HG03097 (cell line): ENCODE measurements around the gene DYSF.

ENCODE experiments used
- ATAC-seq: cut with Tn5 transposase; IDR thresholded peaks from one replicate; pipeline ENCODE4 v1.9.1; 2021; ENCODE audit not compliant: unreplicated experiment, low FRiP score

The DYSF gene

GRCh38 chr2:71455741-71456569 lies 2.6 kb downstream of the DYSF start:
- ATAC-seq, result no peak

- ATAC-seq, result no peak
Observed at GRCh38 chr2:71456617-71457016, 3.3 kb downstream of the DYSF start.

DNA sequence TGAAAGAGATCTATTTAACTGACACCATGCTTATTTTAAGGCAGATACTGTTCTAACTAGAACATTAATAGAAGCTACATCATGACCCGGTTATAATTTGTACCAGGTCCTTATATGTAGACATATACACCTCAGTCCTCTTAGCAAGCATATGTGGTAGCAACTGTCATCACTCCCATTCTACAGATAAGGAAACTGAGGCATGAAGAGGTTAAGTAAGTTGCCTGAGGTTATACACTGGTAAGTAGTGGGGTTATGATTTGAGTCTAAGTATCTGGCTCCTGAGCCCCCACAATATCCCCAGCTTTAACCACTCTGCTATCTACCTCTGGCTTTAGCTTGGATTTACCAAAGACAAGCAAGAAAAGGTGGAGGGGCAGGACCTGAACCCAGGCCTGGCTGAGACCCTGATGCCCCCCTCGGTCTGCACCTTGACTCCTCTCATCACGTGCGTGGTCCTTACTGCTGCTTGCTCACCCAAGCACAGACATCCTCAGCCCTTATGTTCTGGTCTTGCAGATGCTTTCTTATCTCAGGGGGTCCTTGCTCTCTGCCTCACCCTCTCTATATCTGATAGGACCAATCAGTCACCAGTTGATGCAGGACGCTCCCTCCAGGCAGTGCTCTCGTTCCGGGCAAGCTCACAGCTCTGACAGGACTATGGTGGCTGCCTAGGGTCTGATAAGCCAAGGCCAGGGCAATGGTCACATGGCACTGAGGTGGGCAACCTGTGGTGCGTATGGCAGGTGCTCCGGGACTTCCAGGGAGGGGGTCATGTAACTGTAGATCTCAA lies 4.0 kb downstream of the DYSF start:
- ATAC-seq, result no peak

DNA sequence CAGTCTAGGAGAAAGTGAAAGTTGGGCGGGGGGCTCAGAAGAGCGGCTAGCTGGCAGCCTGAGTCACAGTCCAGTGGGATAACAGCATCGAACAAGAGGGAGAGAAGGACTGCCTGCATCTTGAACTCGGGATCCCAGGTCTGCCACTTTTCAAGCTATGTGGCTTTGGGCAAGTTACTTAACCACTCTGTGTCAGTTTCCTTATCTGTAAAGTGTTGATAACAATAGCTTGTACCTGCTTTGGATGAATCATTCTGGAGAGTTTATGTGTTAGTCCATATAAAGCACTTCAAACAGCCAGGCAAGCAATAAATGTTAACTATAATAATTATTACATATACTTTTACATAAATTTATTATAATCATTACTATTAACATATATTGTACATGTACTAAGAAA lies 4.6 kb downstream of the DYSF start:
- ATAC-seq, result no peak

DNA sequence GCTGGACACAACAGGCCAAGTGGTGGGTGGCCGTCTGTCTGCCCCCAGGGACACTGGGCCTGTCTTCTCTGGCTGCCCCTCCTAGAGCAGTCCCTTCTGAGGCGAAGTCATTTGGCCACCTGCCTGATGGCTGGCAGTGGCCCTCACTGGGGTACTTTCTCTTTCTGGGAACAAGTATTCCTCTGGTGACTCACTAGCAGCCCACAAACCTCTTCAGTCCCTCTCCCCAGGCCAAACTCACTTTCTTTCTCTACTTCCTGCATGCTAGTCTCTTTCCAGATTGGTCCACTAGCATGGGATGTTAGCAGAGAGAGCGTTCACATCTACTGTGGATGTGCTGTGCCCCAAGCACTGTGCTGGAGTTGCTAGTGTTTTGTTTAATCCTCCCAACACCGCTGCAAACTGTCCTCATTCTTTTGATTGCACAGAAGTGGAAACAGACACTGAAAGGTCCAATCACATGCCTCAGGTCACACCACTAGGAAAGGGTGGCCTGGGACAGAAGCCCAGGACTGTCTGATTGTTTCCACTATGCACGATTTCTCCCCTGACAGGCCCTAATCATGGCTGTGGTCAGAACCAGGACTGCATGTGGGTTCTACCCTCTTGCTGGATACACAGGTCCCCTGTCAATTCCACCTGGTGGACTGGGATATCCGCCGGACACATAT lies 5.2 kb downstream of the DYSF start:
- no peak for ATAC-seq

- no peak for ATAC-seq
Observed at GRCh38 chr2:71459084-71459431, 5.7 kb downstream of the DYSF start.

DNA sequence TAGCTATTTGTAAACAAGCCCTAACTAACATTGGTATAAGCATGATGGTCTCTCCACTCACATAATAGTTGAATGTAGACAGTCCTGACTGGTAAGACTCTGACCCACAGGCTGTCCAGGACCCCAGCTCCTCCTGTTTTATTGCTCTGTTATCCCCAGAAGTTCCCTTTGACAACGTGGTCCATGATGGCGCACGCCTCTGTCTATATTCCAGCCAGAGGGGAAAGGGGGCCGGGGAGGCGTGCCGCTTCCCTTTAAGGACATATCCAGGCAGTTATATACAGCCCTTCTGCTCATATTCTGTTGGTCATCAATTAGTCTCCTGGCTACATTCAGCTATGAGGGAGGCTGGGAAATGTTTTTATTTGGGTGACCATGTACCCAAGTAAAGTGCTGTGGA lies 6.7 kb downstream of the DYSF start:
- ATAC-seq, result no peak

GRCh38 chr2:71460595-71461303 lies 7.4 kb downstream of the DYSF start:
- ATAC-seq, result no peak

- no peak for ATAC-seq
Observed at GRCh38 chr2:71461304-71461671, 7.9 kb downstream of the DYSF start.

GRCh38 chr2:71462056-71462605 lies 8.8 kb downstream of the DYSF start:
- ATAC-seq, result no peak

DNA sequence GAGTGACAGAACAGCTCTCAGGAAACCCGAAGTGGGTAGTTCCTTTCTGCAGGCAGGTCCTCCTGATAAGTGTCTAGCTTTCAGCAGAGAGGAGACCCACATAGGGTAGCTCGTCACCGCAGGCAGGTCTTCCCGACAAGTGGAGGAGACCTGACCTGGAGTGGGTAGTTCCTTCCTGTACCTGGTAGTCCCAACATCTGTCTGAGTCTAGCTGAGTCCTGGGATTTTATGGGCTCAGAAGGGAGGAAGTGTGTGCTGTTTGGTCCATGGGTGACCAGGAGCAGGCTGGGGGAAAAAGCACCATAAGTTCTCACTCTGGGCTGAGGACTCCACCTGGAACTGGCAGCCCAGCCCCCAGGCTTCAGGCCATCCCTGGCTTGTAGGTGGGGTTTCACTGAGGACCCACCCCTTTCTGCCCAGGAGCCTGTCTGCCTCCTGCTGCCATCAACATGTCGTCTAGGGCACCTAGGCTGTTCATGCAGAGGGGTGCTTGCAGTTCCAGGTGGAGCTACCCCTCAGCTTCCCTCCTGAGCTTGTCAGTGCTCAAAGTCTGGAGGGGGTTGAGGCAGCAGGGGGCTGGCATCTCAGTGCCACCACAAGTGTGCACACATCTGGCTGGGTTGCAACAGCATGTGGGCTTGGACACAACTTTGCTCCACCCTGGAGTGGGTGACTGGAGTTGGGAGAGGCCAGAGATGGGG lies 9.4 kb downstream of the DYSF start:
- ATAC-seq, result no peak

DNA sequence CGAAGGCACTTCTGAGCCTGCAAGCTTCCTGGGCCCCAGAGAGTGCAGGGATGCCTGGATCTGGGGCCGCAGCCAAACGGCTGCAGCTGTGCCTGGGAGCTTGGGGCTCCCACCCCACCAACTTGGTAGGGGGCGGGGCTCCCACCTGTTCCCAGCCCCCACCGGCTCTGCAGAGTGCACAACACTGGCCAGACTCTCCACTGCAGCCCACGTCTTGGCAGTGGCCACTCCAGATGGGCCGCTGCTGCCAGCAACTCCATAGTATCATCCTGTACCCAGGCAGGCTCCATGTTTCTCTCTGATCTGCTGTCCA lies 9.9 kb downstream of the DYSF start:
- ATAC-seq, result no peak

DNA sequence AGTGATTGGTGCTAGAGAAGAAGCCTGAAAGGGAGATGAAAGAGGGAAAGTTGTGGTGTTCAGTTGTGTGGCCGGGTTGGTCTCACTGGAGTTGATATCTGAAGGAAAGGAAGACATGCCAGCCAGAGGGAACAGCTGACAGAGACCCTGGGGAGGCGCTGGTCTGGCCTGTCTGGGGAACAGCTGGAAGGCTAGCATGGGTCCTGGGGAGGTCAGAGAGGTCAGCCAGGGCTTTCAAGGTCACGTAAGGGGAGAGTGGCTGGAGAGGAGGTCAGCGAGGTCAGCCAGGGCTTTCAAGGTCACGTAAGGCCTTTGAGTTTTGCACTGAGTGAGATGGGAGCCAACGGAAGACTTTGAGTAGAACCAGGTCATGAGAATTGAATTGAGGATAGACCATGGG lies 11.0 kb downstream of the DYSF start:
- no peak for ATAC-seq

DNA sequence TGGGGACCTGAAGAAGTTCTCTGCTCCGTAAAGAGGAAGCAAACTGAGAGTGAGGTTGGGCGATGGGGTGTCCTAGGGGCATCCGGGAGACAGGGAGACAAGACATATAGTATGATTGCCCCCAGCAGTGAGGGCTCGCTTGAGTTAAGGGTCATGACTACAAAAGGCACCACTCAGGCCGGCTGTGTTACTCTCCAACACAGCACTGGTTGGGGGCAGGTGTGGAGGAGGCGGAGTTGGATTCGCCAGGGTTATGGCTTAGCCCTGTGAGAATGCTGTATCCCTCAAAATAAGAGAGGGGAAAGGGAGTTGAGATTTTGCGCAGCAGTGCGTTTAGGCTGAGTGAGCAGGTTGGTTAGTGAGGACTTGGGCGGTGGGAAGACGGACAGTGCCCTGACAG lies 12.0 kb downstream of the DYSF start:
- ATAC-seq, result no peak

- ATAC-seq, result no peak
Observed at GRCh38 chr2:71465961-71466300, 12.6 kb downstream of the DYSF start.

- no peak for ATAC-seq
Observed at GRCh38 chr2:71466301-71467179, 13.2 kb downstream of the DYSF start.

- ATAC-seq, result no peak
Observed at GRCh38 chr2:71467180-71467815, 13.9 kb downstream of the DYSF start.

DNA sequence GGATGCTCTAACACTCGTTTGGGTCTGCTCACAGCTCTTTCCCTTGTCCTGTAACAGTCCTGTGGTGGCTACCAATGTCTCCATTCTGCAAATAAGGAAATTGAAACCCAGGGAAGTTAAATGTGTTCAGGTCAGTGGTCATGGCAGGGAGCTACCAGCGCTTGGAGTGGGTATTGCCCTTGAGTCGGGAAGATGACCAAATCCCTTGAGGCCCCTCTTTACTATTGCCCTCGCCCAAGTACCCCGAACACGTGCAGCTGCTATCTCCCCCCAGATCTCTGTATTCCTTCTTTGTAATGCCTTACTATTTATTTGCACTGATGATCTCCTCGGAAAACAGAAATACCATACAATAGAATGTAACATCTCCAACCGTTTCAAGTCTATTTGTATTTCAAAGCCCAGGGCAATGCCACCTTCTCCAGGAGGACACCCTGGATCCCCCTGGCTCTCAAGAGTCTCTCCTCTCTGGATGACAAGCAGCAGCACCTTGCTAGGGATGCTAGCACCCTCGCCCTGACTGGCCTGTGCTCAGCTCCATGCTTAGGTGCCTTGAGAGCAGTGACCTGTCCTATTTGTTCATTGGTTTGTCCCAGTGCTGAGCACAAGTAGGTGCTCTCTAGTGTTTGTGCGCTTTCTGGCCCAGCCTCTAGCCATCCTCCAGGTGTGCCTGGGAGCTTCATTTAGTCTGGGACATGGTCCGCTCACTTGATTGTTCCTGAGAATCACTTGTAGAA lies 15.1 kb downstream of the DYSF start:
- ATAC-seq, result no peak
